ENCODE measurements around the gene OR10AD1. TPM values are rescaled to one million over a fixed set of nuclear protein-coding genes. Genes with fewer than 3 reads are reported as not detected.

Gene OR10AD1
- total and polyA plus RNA-seq, 9 of the 15 experiments (the other 6 are each of a cell fraction or from before 2014, with no cell fraction given): not detected

DNA sequence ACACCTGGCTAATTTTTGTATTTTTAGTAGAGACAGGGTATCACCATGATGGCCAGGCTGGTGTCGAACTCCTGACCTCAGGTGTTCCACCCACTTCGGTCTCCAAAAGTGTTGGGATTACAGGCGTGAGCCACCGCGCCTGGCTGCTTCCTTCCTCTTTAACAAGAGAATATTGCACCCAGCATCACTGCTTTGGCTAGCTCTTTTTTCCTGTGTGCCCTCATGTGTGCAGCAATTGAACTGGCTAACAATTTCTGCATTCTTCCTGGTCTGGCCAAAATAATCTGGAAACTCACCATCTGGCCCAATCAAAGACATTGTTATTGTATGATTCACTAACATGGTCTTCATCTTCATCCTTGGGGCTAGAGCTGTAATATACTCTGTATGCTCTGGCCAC, 43.0 kb downstream of the OR10AD1 start:
- H3K4me3 ChIP-seq: no peak overlapping the region
- ATAC-seq: no peak
- H3K27ac ChIP-seq (ENCODE audit: extremely low read depth, low read depth, low read length): no peak overlapping the region
- CTCF ChIA-PET (ENCODE audit: low intra/inter-chr PET ratio): no interaction called here
- H3K4me2 ChIP-seq (ENCODE audit: insufficient read depth, low read length): no peak overlapping the region
- in situ Hi-C loops (cut with MboI): loop anchor here (10.0 kb wide), 1 partner anchor 195 kb away; the partner anchor contains the start of gene TMEM106C
- no peaks in the 10 kb centered on the region for H3K36me3 ChIP-seq (ENCODE audit: control insufficient read depth, insufficient read depth, low read length)
- DNase-seq (ENCODE audit: extremely low read depth in 1 of 4, low spot score in 3 of 4): no peak
- H2AFZ ChIP-seq (ENCODE audit: low read depth, low read length): no peak overlapping the region
- no TSS peak for BruUV-seq (replicated peaks)
- no peaks in the 10 kb centered on the region for H3K9me1 ChIP-seq (ENCODE audit: control insufficient read depth, insufficient read depth, low read length)
- intact Hi-C loops (cut with micrococcal nuclease): loop anchor here (10.0 kb wide), 2 partner anchors 165 to 445 kb away; no protein-coding TSS in a partner anchor
- no peaks in the 10 kb centered on the region for H4K20me1 ChIP-seq (replicated peaks; ENCODE audit: control insufficient read depth, insufficient read depth, low read length)
- peaks cover 4 to 7% of the 10 kb centered on the region in 2 experiments for H3K4me1 ChIP-seq (replicated peaks in 1 of 2; ENCODE audit: control insufficient read depth in 2 of 2, insufficient read depth in 2 of 2, low read length in 2 of 2)
- TF ChIP-seq RFX7 (CRISPR knock-in tag; IDR thresholded peaks at IDR 0.05) (no peak), HMGN3 (IDR thresholded peaks at IDR 0.05; ENCODE audit: borderline replicate concordance, extremely low read depth, insufficient read length, low read depth, low read length) (no peak), SIN3A (IDR thresholded peaks at IDR 0.05; ENCODE audit: borderline replicate concordance in 2 of 2, control insufficient read depth in 1 of 2, low read depth in 2 of 2, low read length in 2 of 2) (no peak), ZZZ3 (IDR thresholded peaks at IDR 0.05) (no peak), JUND (IDR thresholded peaks at IDR 0.05; ENCODE audit: borderline replicate concordance, low read depth, low read length) (no peak), JUND (tag; IDR thresholded peaks at IDR 0.05; ENCODE audit: borderline replicate concordance, low read depth, low read length) (no peak), THRAP3 (IDR thresholded peaks at IDR 0.05; ENCODE audit: borderline replicate concordance) (no peak), ZNF551 (CRISPR knock-in tag; IDR thresholded peaks at IDR 0.05) (no peak)
- no peaks in the 10 kb centered on the region for H3K9me3 ChIP-seq (replicated peaks; ENCODE audit: control insufficient read depth, insufficient read depth, low read depth, low read length)
- H3K79me2 ChIP-seq (ENCODE audit: control insufficient read depth, insufficient read depth, low read length): peaks cover 13% of the 10 kb centered on the region; the same call in 2 of the 3 replicates
- H3K9ac ChIP-seq (ENCODE audit: insufficient read depth in 1 of 2, low read depth in 2 of 2, low read length in 2 of 2): no peak overlapping the region
- H3K27me3 ChIP-seq (ENCODE audit: control insufficient read depth in 2 of 2, insufficient read depth in 2 of 2, low read length in 2 of 2): no peaks in the 10 kb centered on the region
- WGBS (ENCODE audit: insufficient coverage, low coverage, missing lambda C conversion rate): 88% methylated on average over 5 of the region's 5 CpGs
- no peak for FAIRE-seq
- POLR2A ChIA-PET: no interaction called here

Measured in K562 (cell line).